Occipital lobe (tissue), 2 donors: ENCODE results near the gene PLEKHA8. TPM values are rescaled to one million over a fixed set of nuclear protein-coding genes. Genes with fewer than 3 reads are reported as not detected.

Source experiments
- DNase-seq: peaks from one replicate; lab custom pipeline; 2025; lab: John Stamatoyannopoulos, UW
- total RNA-seq: library from RNA; depleted of rRNA; stranded (reverse); fragments of >200 nt; gene quantifications from one replicate; pipeline ENCODE4 v1.2.3, GENCODE V29; 2014

PLEKHA8 gene
- total RNA-seq = 34.8 TPM

GRCh38 chr7:30028216-30028748 lies at the start of gene PLEKHA8:
TSS of gene PLEKHA8 (plus strand) at chr7:30028412. CDS start at chr7:30028763, 351 bp downstream.
- peak; percentile 88 for DNase-seq

GRCh38 chr7:29980151-29980550 lies 48.1 kb upstream of the PLEKHA8 start:
- no peak for DNase-seq

GRCh38 chr7:29987083-29987482 lies 41.1 kb upstream of the PLEKHA8 start:
- no peak for DNase-seq

GRCh38 chr7:29987811-29988317 lies 40.3 kb upstream of the PLEKHA8 start:
- no peak for DNase-seq

GRCh38 chr7:29988424-29989256 lies 39.6 kb upstream of the PLEKHA8 start:
- DNase-seq = peak; percentile 48

GRCh38 chr7:29989257-29989995 lies 38.8 kb upstream of the PLEKHA8 start, which contains the start of gene SCRN1:
TSS of gene SCRN1 (minus strand) at chr7:29989801. CDS start at chr7:29969067, 20,734 bp downstream.
- peak; percentile 33 for DNase-seq

GRCh38 chr7:29990931-29991330 lies 37.3 kb upstream of the PLEKHA8 start:
- no peak for DNase-seq

- DNase-seq = no peak
Observed at GRCh38 chr7:29991937-29992336, 36.3 kb upstream of the PLEKHA8 start.

- no peak for DNase-seq
Observed at GRCh38 chr7:29993140-29993539, 35.1 kb upstream of the PLEKHA8 start.

- no peak for DNase-seq
Observed at GRCh38 chr7:29995652-29996051, 32.6 kb upstream of the PLEKHA8 start.

GRCh38 chr7:29996321-29996720 lies 31.9 kb upstream of the PLEKHA8 start:
- DNase-seq = no peak

GRCh38 chr7:29998489-29998888 lies 29.7 kb upstream of the PLEKHA8 start:
- DNase-seq = no peak

GRCh38 chr7:30001998-30002397 lies 26.2 kb upstream of the PLEKHA8 start:
- DNase-seq = no peak

GRCh38 chr7:30003098-30003497 lies 25.1 kb upstream of the PLEKHA8 start:
- no peak for DNase-seq

GRCh38 chr7:30005464-30005863 lies 22.7 kb upstream of the PLEKHA8 start:
- DNase-seq = no peak

GRCh38 chr7:30010021-30010420 lies 18.2 kb upstream of the PLEKHA8 start:
- no peak for DNase-seq

- no peak for DNase-seq
Observed at GRCh38 chr7:30012757-30013156, 15.5 kb upstream of the PLEKHA8 start.

- no peak for DNase-seq
Observed at GRCh38 chr7:30018451-30018850, 9.8 kb upstream of the PLEKHA8 start.

- no peak for DNase-seq
Observed at GRCh38 chr7:30019387-30019786, 8.8 kb upstream of the PLEKHA8 start.

GRCh38 chr7:30019960-30020359 lies 8.3 kb upstream of the PLEKHA8 start:
- no peak for DNase-seq

GRCh38 chr7:30020535-30020934 lies 7.7 kb upstream of the PLEKHA8 start:
- DNase-seq = no peak

- DNase-seq = no peak
Observed at GRCh38 chr7:30022991-30023390, 5.2 kb upstream of the PLEKHA8 start.
